ENCODE measurements around the gene CDH13. TPM values are rescaled to one million over a fixed set of nuclear protein-coding genes. Genes with fewer than 3 reads are reported as not detected.

The CDH13 gene
- total and polyA plus RNA-seq, 7 donors, result 6.1 to 30.7 (median 22.8) TPM

DNA sequence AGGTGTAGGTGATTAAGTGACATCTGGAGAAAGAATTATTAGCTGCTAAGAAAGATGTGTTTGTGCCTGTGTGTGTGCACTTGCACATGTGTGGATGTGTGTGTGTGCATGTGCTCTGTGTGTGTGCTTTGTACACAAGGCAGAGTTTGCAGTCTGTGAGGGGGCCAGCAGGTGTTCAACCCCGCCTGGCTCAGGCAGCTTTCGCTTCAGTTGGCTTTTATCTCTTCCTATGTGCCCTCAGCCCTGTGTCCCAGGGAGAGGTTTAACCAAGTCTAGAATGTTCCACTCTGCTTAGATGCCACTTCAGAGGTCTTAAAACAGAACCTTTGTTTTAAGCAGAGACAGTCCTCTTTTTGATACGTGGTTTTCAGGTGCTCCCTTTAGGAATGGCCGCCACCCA is 58.8 kb downstream of the CDH13 start:
- intact Hi-C loops (cut with DNase I), result no loop called here
- H3K9me3 ChIP-seq, result no peaks in the 10 kb centered on the region
- no peak overlapping the region for H3K27ac ChIP-seq
- DNase-seq (no peak), ATAC-seq (no peak)
- H3K4me3 ChIP-seq, result no peak overlapping the region
- no peaks in the 10 kb centered on the region for H3K27me3 ChIP-seq (ENCODE audit: insufficient read depth in 3 of 3, low read length in 2 of 3)
- WGBS, 3 donors, result 93 to 98% (median 97%) methylated on average over 4 of the region's 4 CpGs
- no peaks in the 10 kb centered on the region for H3K36me3 ChIP-seq (ENCODE audit: insufficient read depth in 1 of 2, low read depth in 1 of 2)
- no peaks in the 10 kb centered on the region for H3K4me1 ChIP-seq
- TF ChIP-seq, protein P1, sequence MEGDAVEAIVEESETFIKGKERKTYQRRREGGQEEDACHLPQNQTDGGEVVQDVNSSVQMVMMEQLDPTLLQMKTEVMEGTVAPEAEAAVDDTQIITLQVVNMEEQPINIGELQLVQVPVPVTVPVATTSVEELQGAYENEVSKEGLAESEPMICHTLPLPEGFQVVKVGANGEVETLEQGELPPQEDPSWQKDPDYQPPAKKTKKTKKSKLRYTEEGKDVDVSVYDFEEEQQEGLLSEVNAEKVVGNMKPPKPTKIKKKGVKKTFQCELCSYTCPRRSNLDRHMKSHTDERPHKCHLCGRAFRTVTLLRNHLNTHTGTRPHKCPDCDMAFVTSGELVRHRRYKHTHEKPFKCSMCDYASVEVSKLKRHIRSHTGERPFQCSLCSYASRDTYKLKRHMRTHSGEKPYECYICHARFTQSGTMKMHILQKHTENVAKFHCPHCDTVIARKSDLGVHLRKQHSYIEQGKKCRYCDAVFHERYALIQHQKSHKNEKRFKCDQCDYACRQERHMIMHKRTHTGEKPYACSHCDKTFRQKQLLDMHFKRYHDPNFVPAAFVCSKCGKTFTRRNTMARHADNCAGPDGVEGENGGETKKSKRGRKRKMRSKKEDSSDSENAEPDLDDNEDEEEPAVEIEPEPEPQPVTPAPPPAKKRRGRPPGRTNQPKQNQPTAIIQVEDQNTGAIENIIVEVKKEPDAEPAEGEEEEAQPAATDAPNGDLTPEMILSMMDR (IDR thresholded peaks at IDR 0.05), result no peak

- H3K27ac ChIP-seq, result no peak overlapping the region
- peaks cover 11% of the 10 kb centered on the region for H3K4me1 ChIP-seq
- no peaks in the 10 kb centered on the region for H3K27me3 ChIP-seq (ENCODE audit: insufficient read depth in 3 of 3, low read length in 2 of 3)
- no peaks in the 10 kb centered on the region for H3K36me3 ChIP-seq (ENCODE audit: insufficient read depth in 1 of 2, low read depth in 1 of 2)
- intact Hi-C loops (cut with DNase I), result no loop called here
- ATAC-seq (no peak), DNase-seq (no peak)
- TF ChIP-seq, protein P1 (IDR thresholded peaks at IDR 0.05), result no peak
- no peaks in the 10 kb centered on the region for H3K9me3 ChIP-seq
- H3K4me3 ChIP-seq, result no peak overlapping the region
Measured at GRCh38 chr16:82694239-82694874, 67.6 kb downstream of the CDH13 start.

DNA sequence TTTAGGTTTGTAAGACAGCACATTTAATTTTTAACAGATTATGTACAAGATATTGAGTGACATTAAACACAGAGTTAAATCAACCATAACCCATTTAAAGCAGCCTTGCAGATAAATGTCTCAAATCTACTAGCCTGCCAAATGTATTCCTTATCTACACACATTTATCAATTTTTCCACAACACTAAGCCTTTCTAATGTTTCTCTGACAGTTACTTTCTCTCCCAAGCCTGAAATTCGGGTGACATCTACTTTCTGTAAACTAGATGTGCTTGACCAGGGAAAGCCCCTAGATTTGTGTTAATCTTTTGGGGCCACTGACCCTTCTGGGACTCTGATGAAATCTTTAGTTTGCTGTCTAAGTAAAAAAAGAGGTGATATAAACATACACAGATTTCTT is 69.0 kb downstream of the CDH13 start:
- no peaks in the 10 kb centered on the region for H3K27me3 ChIP-seq (ENCODE audit: insufficient read depth in 3 of 3, low read length in 2 of 3)
- H3K4me1 ChIP-seq, result peaks cover 24% of the 10 kb centered on the region
- TF ChIP-seq, protein P1 (IDR thresholded peaks at IDR 0.05), result no peak
- 72 to 79% (median 76%) methylated on average over 1 of the region's 1 CpG for WGBS, 3 donors
- intact Hi-C loops (cut with DNase I), result loop anchor here in 1 of 2 donors (5.0 kb wide), 1 partner anchor 34 kb away; no protein-coding TSS in a partner anchor
- DNase-seq (no peak), ATAC-seq (no peak)
- H3K36me3 ChIP-seq (ENCODE audit: insufficient read depth in 1 of 2, low read depth in 1 of 2), result no peaks in the 10 kb centered on the region
- no peaks in the 10 kb centered on the region for H3K9me3 ChIP-seq
- no peak overlapping the region for H3K27ac ChIP-seq
- no peak overlapping the region for H3K4me3 ChIP-seq

DNA sequence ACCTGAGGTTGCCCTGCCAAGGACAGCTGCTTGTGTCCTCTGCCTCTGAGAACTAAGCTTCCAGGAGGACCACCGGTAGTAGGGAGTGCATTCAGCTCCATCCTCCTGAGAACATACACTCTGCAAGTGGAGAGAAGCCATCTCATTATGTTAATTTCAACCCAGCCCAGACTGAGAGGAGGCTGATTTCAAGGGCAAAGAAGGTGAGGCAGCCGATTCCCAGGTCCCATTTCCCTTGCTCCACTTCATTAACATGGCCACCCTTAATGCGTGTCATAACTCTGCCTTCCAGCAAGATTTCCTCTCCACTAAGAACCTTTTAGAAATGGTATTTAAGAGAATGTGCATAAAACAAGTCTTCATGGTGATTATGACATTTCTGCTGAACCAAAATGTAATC is 72.5 kb downstream of the CDH13 start:
- no peak for DNase-seq
- TF ChIP-seq, protein P1 (IDR thresholded peaks at IDR 0.05), result no peak
- intact Hi-C loops (cut with DNase I), result loop anchor here in 1 of 2 donors (5.0 kb wide), 1 partner anchor 37 kb away; no protein-coding TSS in a partner anchor
- Histone ChIP-seq H3K4me3 (no peak overlapping the region), H3K36me3 (ENCODE audit: insufficient read depth in 1 of 2, low read depth in 1 of 2) (no peaks in the 10 kb centered on the region), H3K27me3 (ENCODE audit: insufficient read depth in 3 of 3, low read length in 2 of 3) (no peaks in the 10 kb centered on the region), H3K4me1 (peaks cover 49% of the 10 kb centered on the region), H3K27ac (peak overlapping the region; percentile 76), H3K9me3 (no peaks in the 10 kb centered on the region)
- peak; percentile 24 to 64 (median 50) for ATAC-seq
- 31 to 38% (median 36%) methylated on average over 3 of the region's 3 CpGs for WGBS, 3 donors

All from psoas muscle (tissue), 8 donors.